HepG2 (cell line): ENCODE data around the gene TCTA. TPM values are rescaled to one million over a fixed set of nuclear protein-coding genes. Genes with fewer than 3 reads are reported as not detected.

Experiments
- BORCS8-MEF2B ChIP-seq: sonication (generic); formaldehyde crosslinking; IDR thresholded peaks from 2 replicates; pipeline ENCODE4 v1.8.0; 2022; ENCODE audit warnings: mild to moderate bottlenecking, missing genetic modification reagents
- CENPX ChIP-seq: sonication (generic); formaldehyde crosslinking; IDR thresholded peaks from 2 replicates; pipeline ENCODE4 v1.9.0; 2021; ENCODE audit warnings: mild to moderate bottlenecking, missing genetic modification reagents, moderate library complexity
- GMEB2 ChIP-seq: IDR thresholded peaks from 2 replicates; pipeline ENCODE4 v1.6.1; 2016; ENCODE audit warnings: missing biosample characterization, missing genetic modification reagents, low read depth
- GPN1 ChIP-seq: sonication (generic); formaldehyde crosslinking; IDR thresholded peaks from 2 replicates; pipeline ENCODE4 v1.5.1; 2020; ENCODE audit warnings: missing genetic modification reagents, borderline replicate concordance
- HDAC1 ChIP-seq: sonication (generic); formaldehyde crosslinking; IDR thresholded peaks from 2 replicates; pipeline ENCODE4 v1.5.1; 2020; ENCODE audit warnings: mild to moderate bottlenecking, missing genetic modification reagents
- ISL2 ChIP-seq: sonication (generic); formaldehyde crosslinking; IDR thresholded peaks from 2 replicates; pipeline ENCODE4 v1.5.0; 2020; ENCODE audit warnings: missing genetic modification reagents
- MLLT10 ChIP-seq: sonication (generic); formaldehyde crosslinking; IDR thresholded peaks from 2 replicates; pipeline ENCODE4 v1.4.0; 2020; ENCODE audit warnings: missing genetic modification reagents
- NCOA2 ChIP-seq: sonication (generic); formaldehyde crosslinking; IDR thresholded peaks from 2 replicates; pipeline ENCODE4 v1.8.0; 2022; ENCODE audit warnings: inconsistent platforms
- PBX3 ChIP-seq: sonication (generic); formaldehyde crosslinking; IDR thresholded peaks from 2 replicates; pipeline ENCODE4 v1.8.1; 2023; ENCODE audit warnings: missing genetic modification reagents, inconsistent platforms, borderline replicate concordance
- PRDM15 ChIP-seq: sonication (generic); formaldehyde crosslinking; IDR thresholded peaks from 2 replicates; pipeline ENCODE4 v1.4.0; 2020; ENCODE audit warnings: missing genetic modification reagents
- REXO4 ChIP-seq: sonication (generic); formaldehyde crosslinking; IDR thresholded peaks from 2 replicates; pipeline ENCODE4 v1.8.0; 2022; ENCODE audit warnings: missing genetic modification reagents, mild to moderate bottlenecking, borderline replicate concordance
- SOX13 ChIP-seq, 3 experiments: fragments of 450-650 bp in 1 of 3; sonication (generic) in 1 of 3; formaldehyde crosslinking in 1 of 3; IDR thresholded peaks in 2 of 3; conservative IDR thresholded peaks in 1 of 3; 2 replicates each; pipeline versions ENCODE4 v1.5.0 to v1.6.1; 2016 to 2020; ENCODE audit warnings: antibody characterized with exemption in 1 of 3, mild to moderate bottlenecking in 1 of 3, missing compliant biosample characterization in 1 of 3, missing genetic modification reagents in 1 of 3, moderate library complexity in 1 of 3
- THYN1 ChIP-seq: sonication (generic); formaldehyde crosslinking; IDR thresholded peaks from 2 replicates; pipeline ENCODE4 v1.8.1; 2023; ENCODE audit warnings: low read depth, mild to moderate bottlenecking, moderate library complexity, missing genetic modification reagents, borderline replicate concordance
- ZBED4 ChIP-seq: sonication (generic); formaldehyde crosslinking; IDR thresholded peaks from 2 replicates; pipeline ENCODE4 v1.4.0; 2020; ENCODE audit warnings: missing genetic modification reagents, borderline replicate concordance
- ZNF550 ChIP-seq: sonication (generic); formaldehyde crosslinking; IDR thresholded peaks from 2 replicates; pipeline ENCODE4 v1.4.0; 2020; ENCODE audit warnings: mild to moderate bottlenecking, missing genetic modification reagents, borderline replicate concordance
- ZNF577 ChIP-seq: sonication (generic); formaldehyde crosslinking; IDR thresholded peaks from 2 replicates; pipeline ENCODE4 v1.4.0; 2020; ENCODE audit warnings: mild to moderate bottlenecking, low read depth, missing genetic modification reagents, borderline replicate concordance
- ZNF670 ChIP-seq: sonication (generic); formaldehyde crosslinking; IDR thresholded peaks from 2 replicates; pipeline ENCODE4 v1.8.0; 2022; ENCODE audit warnings: mild to moderate bottlenecking, missing genetic modification reagents, borderline replicate concordance
- polyA plus RNA-seq, 8 experiments: library from polyadenylated mRNA; depleted of rRNA in 3 of 8; stranded (reverse) in 7 of 8; unstranded in 1 of 8; fragments of >200 nt; fragmentation: Illumina TruSeq in 4 of 8; extraction: Trizol in 4 of 8; gene quantifications; 2 replicates each; pipeline versions ENCODE4 v1.2.1 to v1.2.3, GENCODE V29; 2011 to 2016; ENCODE audit warnings: low read depth in 4 of 8, missing spikeins in 1 of 8, mixed read lengths in 1 of 8; ENCODE audit not compliant: insufficient read depth in 1 of 8
- total RNA-seq, 5 experiments: library from RNA; depleted of rRNA; stranded (reverse); fragments of >200 nt; fragmentation: Illumina TruSeq; extraction: Trizol; gene quantifications; 2 replicates each; pipeline ENCODE4 v1.2.3, GENCODE V29; 2016; ENCODE audit warnings: low read depth in 1 of 5

TCTA gene
- total and polyA plus RNA-seq, 2 of the 13 experiments (the other 11 are each of a cell fraction or from before 2014, with no cell fraction given), result 8.3 to 13.2 TPM

- TF ChIP-seq ZBED4 (CRISPR knock-in tag) (no peak), BORCS8-MEF2B (CRISPR knock-in tag) (no peak), CENPX (CRISPR knock-in tag) (no peak), NCOA2 (CRISPR knock-in tag) (peak; percentile 44; the same call in 1 of the 2 replicates), REXO4 (no peak), GMEB2 (CRISPR knock-in tag) (no peak), HDAC1 (CRISPR knock-in tag) (no peak), ISL2 (peak; percentile 36; the same call in 1 of the 2 replicates), MLLT10 (CRISPR knock-in tag) (no peak), PRDM15 (CRISPR knock-in tag) (peak; percentile 95), ZNF670 (CRISPR knock-in tag) (no peak), GPN1 (CRISPR knock-in tag) (no peak), ZNF550 (CRISPR knock-in tag) (no peak), SOX13 (IDR thresholded peaks at IDR 0.05) (no peak; the same call in 1 of the 2 replicates), SOX13 (CRISPR knock-in tag; conservative IDR thresholded peaks at IDR 0.05 in 1 of 2, IDR thresholded peaks at IDR 0.05 in 1 of 2) (peak in 1 of 2 experiments; percentile 82; a peak in 2 of 4 replicates), THYN1 (no peak), ZNF577 (CRISPR knock-in tag) (no peak), PBX3 (CRISPR knock-in tag) (no peak)
Measured at GRCh38 chr3:49465270-49466034, 53.2 kb downstream of the TCTA start (continued).
